T47D (cell line): Measurements from ENCODE around the gene DEFB128.
"Not testable (repeated sequence)": the region's sequence is repeated elsewhere in the genome, so short reads cannot be mapped to it uniquely, and the experiment has no call there.

Experiments used
- DNase-seq, 2 experiments: peaks; one replicate each; pipeline versions ENCODE4 v3.0.0 to v3.0.0-alpha.2; 2011 to 2012; ENCODE audit warnings: low read depth in 1 of 2, low spot score in 1 of 2
- JUND ChIP-seq: IDR thresholded peaks from 2 replicates; pipeline ENCODE4 v1.6.1; 2012; ENCODE audit warnings: low read depth
- in situ Hi-C: cut with HindIII; loops from 2 replicates; pipeline ENCODE4 v1.10.0; 2016; ENCODE audit warnings: low sequenced_read_pairs, low pct_unique_long_range_greater_than_20kb

DEFB128 gene

DNA sequence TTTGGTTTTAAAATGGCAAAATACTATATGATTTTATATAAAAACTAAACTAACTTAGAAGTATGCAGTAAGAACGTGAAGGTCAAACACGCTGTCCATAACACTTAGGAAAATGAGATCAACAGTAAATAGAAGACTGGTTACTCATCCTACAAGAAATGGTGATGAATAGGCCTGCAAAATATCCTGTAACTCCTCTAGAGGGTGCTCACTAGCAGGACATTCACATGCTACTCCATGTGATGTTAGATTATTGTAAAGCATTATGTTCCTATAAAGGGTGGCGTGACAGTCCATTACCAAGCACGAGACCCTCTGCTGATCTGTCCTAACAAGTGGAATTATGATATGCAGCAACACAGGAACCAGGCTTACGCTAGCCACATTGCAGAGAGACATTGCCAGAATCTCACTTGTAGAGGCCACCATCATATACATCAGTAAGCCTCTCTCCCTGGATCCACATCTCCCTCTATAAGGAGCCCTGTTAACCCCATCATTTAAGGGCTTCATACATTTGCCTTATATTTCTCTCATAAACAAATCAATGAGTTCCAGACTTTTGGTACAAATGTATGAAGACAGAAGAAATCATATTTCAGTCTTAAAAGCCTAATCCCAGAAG is 19.5 kb upstream of the DEFB128 start:
- TF ChIP-seq JUND = no peak
- in situ Hi-C loops = no loop called here
- DNase-seq = peak in 1 of 2 experiments; percentile 81

DNA sequence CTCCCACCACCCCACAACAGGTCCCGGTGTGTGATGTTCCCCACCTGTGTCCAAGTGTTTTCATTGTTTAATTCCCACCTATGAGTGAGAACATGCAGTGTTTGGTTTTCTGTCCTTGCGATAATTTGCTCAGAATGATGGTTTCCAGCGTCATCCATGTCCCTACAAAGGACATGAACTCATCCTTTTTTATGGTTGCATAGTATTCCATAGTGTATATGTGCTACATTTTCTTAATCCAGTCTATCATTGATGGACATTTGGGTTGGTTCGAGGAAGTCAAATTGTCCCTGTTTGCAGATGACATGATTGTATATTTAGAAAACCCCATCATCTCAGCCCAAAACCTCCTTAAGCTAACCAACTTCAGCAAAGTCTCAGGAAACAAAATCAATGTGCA is 14.1 kb upstream of the DEFB128 start:
- in situ Hi-C loops, DNase-seq: not testable (repeated sequence)

DNA sequence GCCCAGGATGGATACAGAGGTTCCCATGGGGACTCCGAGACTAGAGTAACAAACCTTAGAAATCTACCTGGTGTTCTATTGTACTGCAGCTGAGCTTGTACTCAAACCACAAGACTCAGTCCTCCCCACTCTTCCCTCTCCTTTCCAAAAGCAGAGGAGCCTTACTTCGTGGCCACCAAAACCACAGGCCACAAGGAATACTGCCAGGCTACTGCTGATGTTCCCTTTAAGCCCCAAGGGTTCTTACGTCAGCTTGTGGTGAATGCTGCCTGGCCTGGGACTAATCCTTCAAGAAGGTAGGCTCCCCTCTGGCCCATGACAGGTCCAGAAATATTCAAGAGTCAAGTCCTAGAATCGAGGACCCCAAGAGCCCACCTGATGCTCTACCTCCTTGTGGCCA is 10.5 kb upstream of the DEFB128 start:
- DNase-seq = peak in 1 of 2 experiments; percentile 25

DNA sequence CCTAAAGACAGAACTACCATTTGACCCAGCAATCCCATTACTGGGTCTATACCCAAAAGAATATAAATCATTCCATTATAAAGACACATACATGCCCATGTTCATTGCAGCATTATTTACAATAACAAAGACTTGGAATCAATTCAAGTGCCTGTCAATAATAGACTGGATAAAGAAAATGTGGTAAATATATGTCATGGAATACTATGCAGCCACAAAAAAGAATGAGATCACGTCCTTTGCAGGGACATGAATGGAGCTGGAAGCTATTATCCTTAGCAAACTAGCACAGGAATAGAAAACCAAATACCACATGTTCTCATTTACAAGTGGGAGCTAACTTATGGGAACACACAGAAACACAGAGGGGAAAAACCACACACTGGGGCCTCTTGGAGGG is 8.7 kb upstream of the DEFB128 start:
- no peak for DNase-seq
- in situ Hi-C loops = no loop called here
- TF ChIP-seq JUND = no peak

More for the DNA sequence above, 10.5 kb upstream of the DEFB128 start:
- TF ChIP-seq JUND = no peak
- in situ Hi-C loops = no loop called here

DNA sequence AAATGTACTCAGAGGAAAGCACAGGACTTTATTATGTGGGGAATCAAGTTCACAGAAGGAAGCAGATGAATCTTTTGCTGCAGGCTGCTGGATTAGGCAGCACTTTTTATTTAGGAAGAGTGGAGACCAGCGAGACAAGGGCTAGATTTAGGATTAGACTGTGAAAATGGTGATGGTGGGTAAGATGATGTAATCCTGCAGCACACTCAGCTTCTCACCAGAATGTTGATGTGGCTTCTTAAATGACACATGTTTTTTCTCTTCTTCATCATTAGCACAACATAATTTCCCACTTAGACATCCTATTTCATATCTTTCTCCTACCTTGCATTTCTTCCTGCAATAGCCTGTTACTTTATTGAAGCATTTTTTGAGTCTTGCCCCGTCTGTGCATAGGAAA is 1.8 kb downstream of the DEFB128 start:
- TF ChIP-seq JUND = no peak
- DNase-seq = no peak
- in situ Hi-C loops = no loop called here

DNA sequence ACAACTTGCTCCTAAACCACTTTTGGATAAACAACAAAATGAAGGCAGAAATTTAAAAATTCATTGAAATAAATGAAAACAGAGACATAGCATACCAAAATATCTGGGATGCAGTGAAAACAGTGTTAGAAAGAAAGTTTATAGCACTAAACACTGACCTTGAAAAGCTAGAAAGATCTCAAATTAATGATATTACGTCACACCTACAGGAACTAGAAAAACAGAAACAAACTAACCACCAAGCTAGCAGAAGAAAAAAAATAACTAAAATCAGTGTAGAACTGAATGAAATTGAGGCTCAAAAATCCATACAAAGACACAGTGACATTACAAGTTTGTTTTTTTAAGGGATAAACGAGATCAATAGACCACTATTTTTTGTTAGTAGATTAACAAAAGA is 5.2 kb downstream of the DEFB128 start:
- no peak for TF ChIP-seq JUND
- DNase-seq = no peak
- in situ Hi-C loops = no loop called here

DNA sequence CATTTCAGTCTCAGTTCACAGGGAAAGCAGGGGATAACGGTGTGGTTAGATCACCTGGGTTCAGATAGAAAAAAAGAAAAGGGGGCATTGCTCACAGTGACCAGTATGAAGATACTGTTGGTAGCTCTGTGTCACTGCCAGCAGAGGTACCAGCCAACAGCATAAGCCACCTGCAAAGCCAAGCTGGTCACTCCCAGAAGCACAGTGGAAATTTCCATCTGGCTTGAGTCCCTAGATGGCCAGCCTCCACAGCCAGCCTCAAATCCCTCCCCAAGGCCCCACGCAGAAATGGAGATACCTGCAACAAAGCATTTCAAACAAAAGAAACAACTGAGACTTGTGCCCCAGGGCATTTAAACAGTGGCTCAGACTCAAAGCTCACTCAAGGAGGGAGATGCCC is 20.6 kb downstream of the DEFB128 start:
- peak in 1 of 2 experiments; percentile 26 for DNase-seq
- TF ChIP-seq JUND = no peak
- in situ Hi-C loops = no loop called here

DNA sequence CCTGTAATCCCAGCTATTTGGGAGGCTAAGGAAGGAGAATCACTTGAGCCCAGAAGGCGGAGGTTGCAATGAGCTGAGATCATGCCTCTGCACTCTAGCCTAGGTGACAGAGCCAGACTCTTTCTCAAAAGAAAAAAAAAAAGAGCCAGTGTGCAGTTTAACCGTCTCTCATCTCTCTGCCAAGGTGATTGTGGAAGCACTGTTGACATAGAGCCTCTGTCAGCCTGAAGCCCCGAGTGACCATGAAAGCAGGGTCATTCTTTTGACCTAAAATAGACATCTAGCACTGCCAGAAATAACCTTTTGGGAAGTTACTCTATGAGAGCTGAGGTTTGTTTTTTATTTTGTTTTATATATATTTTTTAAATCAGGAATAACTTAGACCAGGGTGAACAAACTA is 24.9 kb downstream of the DEFB128 start:
- in situ Hi-C loops = no loop called here
- no peak for DNase-seq

DNA sequence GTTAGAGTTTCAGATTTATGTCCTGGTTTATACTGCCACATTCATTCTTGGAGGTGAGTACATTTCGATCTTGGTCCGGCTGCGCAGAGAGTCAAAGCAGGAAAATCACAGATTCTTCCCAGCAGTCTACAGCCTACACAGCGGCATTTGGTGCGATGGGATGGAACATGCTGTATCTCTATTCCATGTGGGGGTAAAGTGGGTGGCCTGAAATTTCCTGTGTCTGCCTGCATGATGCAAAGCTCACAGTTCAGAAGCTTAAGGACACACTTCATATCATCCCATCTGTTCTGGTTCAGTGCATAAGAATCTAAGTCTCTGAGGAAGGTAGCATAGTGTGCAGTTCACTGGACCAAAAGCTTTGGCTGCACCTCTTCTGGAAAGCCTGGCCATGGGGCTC is 32.4 kb downstream of the DEFB128 start, which contains the start of gene DEFB127:
DEFB127 (plus strand) TSS at position 301 of the 400 bp plus-strand sequence; CDS start at position 392, 91 bp downstream.
- DNase-seq = no peak
- no peak for TF ChIP-seq JUND
- in situ Hi-C loops = no loop called here

More for the DNA sequence above, 24.9 kb downstream of the DEFB128 start:
- TF ChIP-seq JUND = no peak

DNA sequence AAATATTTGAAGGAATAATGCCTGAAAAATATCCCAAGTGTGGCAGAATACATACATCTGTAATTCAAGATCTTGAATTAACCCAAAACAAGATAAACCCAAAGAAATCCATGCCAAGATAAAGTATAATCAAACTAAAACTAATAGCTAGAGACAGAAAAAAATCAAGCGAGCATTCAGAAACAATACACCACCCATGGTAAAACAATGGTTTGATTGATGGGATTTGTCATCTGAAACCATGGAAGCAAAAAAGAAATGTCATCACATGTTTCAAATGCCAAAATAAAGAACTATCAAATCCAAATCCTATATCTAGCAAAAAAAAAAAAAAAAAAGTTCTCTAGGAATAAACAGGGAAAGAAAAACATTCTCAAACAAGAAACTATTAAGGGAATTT is 37.4 kb downstream of the DEFB128 start:
- DNase-seq = no peak
- no peak for TF ChIP-seq JUND
- in situ Hi-C loops = no loop called here

DNA sequence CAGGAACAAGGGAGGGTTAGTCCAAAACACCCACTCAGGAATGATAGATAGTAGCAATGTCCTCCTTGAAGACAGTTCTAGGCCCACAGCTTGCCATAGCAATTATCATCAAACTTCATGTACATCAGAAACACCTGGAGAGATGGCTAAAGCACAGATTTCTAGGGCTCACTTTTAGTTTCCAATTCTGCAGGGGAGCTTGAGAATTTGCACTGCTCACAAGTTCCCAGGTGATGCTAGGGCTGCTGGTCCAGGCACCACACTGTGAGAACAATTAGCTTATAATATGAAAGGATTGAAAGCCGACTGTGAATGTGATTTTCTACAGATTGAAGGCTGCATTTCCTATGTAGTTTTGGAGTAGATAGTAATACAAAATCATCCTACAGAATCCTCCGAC is 43.6 kb downstream of the DEFB128 start:
- DNase-seq = no peak
- TF ChIP-seq JUND = no peak
- in situ Hi-C loops = no loop called here

DNA sequence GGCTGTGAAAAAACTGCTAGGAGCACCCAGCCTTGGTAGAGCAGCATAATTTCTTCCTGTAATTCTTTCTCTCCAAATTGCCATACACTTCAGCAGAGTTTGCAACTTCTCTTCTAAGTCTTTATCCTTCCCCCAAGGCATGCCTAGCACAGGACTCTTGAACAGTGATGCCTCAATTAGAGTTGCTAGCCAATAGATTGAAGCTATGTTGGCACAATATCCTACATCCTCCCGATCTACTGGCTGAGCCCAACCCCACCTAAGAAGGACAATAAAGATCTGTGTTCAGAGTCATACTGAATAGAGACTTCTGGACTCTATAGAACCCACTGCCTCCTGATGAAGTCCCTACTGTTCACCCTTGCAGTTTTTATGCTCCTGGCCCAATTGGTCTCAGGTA is 47.2 kb downstream of the DEFB128 start, which contains the start of gene DEFB126:
DEFB126 (plus strand) TSS at position 301 of the 400 bp plus-strand sequence; CDS start at position 340, 39 bp downstream.
- DNase-seq = no peak
- in situ Hi-C loops = no loop called here
- TF ChIP-seq JUND = no peak
